ENCODE measurements around the gene G0S2. TPM values are rescaled to one million over a fixed set of nuclear protein-coding genes. Genes with fewer than 3 reads are reported as not detected.

Gene G0S2
- total RNA-seq, 1 donor from 2014 or later: 0.79 TPM

- Mint-ChIP-seq H3K27me3 (no peaks in the 10 kb centered on the region), H3K27ac (no peak overlapping the region)
Measured at GRCh38 chr1:209720826-209721225, 45.6 kb downstream of the G0S2 start.

GRCh38 chr1:209721323-209721722 is 46.1 kb downstream of the G0S2 start:
- Mint-ChIP-seq H3K27me3 (no peaks in the 10 kb centered on the region), H3K27ac (no peak overlapping the region), H3K36me3 (ENCODE audit: insufficient read depth) (no peaks in the 10 kb centered on the region), H3K9me3 (ENCODE audit: low read depth) (no peaks in the 10 kb centered on the region), H3K4me3 (ENCODE audit: low read depth) (no peak overlapping the region), H3K4me1 (ENCODE audit: low read depth) (no peaks in the 10 kb centered on the region)
- DNase-seq (ENCODE audit: low spot score, unreplicated experiment): no peak
- no peak for TF ChIP-seq CTCF (IDR thresholded peaks at IDR 0.05; ENCODE audit: unreplicated experiment)

More at GRCh38 chr1:209720826-209721225, 45.6 kb downstream of the G0S2 start:
- Mint-ChIP-seq H3K4me1 (ENCODE audit: low read depth) (no peaks in the 10 kb centered on the region), H3K4me3 (ENCODE audit: low read depth) (no peak overlapping the region), H3K36me3 (ENCODE audit: insufficient read depth) (no peaks in the 10 kb centered on the region), H3K9me3 (ENCODE audit: low read depth) (no peaks in the 10 kb centered on the region)
- DNase-seq (ENCODE audit: low spot score, unreplicated experiment): no peak
- no peak for TF ChIP-seq CTCF (IDR thresholded peaks at IDR 0.05; ENCODE audit: unreplicated experiment)

GRCh38 chr1:209723265-209723664 is 48.1 kb downstream of the G0S2 start:
- no peaks in the 10 kb centered on the region for H3K4me1 Mint-ChIP-seq (ENCODE audit: low read depth)
- H3K27me3 Mint-ChIP-seq: peaks cover 6% of the 10 kb centered on the region
- DNase-seq (ENCODE audit: low spot score, unreplicated experiment): no peak
- no peak overlapping the region for H3K27ac Mint-ChIP-seq
- H3K4me3 Mint-ChIP-seq (ENCODE audit: low read depth): no peak overlapping the region
- no peak for TF ChIP-seq CTCF (IDR thresholded peaks at IDR 0.05; ENCODE audit: unreplicated experiment)
- H3K36me3 Mint-ChIP-seq (ENCODE audit: insufficient read depth): no peaks in the 10 kb centered on the region
- H3K9me3 Mint-ChIP-seq (ENCODE audit: low read depth): no peaks in the 10 kb centered on the region

GRCh38 chr1:209723756-209724693 is 48.8 kb downstream of the G0S2 start:
- H3K9me3 Mint-ChIP-seq (ENCODE audit: low read depth): no peaks in the 10 kb centered on the region
- H3K36me3 Mint-ChIP-seq (ENCODE audit: insufficient read depth): no peaks in the 10 kb centered on the region
- DNase-seq (ENCODE audit: low spot score, unreplicated experiment): no peak
- no peak overlapping the region for H3K27ac Mint-ChIP-seq
- no peak for TF ChIP-seq CTCF (IDR thresholded peaks at IDR 0.05; ENCODE audit: unreplicated experiment)
- no peaks in the 10 kb centered on the region for H3K4me1 Mint-ChIP-seq (ENCODE audit: low read depth)
- no peak overlapping the region for H3K4me3 Mint-ChIP-seq (ENCODE audit: low read depth)
- H3K27me3 Mint-ChIP-seq: peaks cover 6% of the 10 kb centered on the region

Other genes with a start within 250 kb of the G0S2 start
- 2.4 and 2.7 TPM in 2 replicates for gene CAMK1G, start 91.7 kb upstream of the G0S2 start, total RNA-seq
- gene LAMB3, start 23.0 kb upstream of the G0S2 start, total RNA-seq: 10.7 and 12.5 TPM in 2 replicates
- not detected in 2 replicates for gene HSD11B1, start 29.4 kb downstream of the G0S2 start, total RNA-seq
- not detected in 2 replicates for gene TRAF3IP3, start 80.6 kb downstream of the G0S2 start, total RNA-seq
- gene C1orf74, start 109.1 kb downstream of the G0S2 start, total RNA-seq: 2.5 and 3.1 TPM in 2 replicates
- gene IRF6, start 130.7 kb downstream of the G0S2 start, total RNA-seq: 19.6 and 23.4 TPM in 2 replicates
- gene UTP25, start 152.6 kb downstream of the G0S2 start, total RNA-seq: 7.4 and 7.8 TPM in 2 replicates

Measured in progenitor cell of endocrine pancreas (in vitro differentiated cells).